ELR (cell line): Measurements from ENCODE around the gene MFRP.
A peak's percentile ranks its signal among the peaks of the same experiment; 100 is the strongest.
"Not testable (repeated sequence)": the region's sequence is repeated elsewhere in the genome, so short reads cannot be mapped to it uniquely, and the experiment has no call there.

Experiments used
- DNase-seq: peaks from one replicate; pipeline ENCODE4 v3.0.0-alpha.2; 2015; ENCODE audit warnings: low read depth

Gene MFRP

DNA sequence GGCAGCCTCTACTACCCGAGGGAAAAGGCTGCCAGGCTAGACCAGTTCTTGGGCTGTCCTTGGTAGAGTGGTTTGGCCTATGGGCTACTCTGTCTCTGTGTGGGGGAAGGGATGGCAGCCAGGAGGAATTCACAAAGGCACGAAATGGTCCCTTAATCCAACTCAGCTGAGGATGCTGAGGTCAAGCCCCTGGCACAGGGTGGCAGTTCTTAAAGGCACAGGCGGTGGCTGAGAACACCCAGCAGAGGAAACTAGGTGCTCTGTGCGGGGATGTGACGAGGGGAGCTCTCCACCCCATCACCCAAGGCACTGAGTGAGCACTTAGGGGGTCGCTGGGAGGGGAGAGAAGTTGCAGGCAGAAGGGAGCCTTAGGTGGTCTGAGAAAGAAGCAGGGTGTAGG is at the start of gene MFRP:
TSS of gene MFRP (minus strand) at position 101 of the 400 bp plus-strand sequence. CDS start 192 bp downstream, outside the sequence.
- no peak for DNase-seq

DNA sequence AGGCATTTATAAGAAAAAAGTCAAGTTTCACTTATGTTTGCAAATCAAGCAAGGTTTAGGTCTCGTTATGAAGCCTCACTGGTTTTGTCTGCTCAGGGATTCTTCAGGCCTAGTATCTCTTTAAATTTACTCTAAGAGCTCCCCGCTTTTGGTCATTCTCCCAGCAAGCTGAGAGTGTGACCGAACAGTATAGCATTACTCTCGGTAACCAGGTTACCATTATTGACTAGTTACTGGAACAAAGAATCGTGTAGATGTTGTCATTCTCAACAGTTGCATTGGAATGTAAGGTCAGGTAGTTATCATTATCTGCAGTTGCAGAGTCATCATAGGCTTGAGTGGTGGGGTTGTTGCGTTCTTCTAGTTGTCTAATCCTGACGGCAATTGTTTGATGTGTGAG is 44.8 kb upstream of the MFRP start:
- no peak for DNase-seq

DNA sequence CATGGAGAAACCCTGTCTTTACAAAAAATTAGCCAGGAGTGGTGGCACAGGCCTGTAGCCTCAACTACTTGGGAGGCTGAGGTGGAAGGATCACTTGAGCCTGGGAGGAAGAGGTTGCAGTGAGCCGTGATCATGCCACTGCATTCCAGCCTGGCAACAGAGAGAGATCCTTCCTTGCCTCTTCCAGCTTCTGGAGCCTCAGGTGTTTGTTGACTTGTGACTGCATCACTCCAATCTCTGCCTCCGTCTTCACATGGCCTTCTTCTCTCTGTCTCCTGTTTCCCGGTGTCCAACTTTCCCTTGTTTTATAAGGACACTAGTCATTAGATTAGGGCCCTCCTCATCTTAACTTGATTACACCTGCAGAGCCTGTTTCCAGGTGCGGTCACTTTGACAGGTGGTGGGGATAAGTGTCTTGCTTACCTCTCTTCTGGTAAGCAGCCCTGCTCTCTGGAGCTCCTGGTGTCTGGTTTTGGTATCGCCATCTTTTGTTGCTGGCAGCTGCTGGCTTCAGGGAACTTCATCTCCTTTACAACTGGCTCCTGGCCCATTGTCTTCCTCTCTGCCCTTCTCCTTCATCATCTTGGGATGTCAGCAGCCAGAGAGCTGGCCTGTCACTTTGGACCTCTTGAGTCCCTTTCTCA is 43.2 kb upstream of the MFRP start:
- DNase-seq: peak; percentile 41

DNA sequence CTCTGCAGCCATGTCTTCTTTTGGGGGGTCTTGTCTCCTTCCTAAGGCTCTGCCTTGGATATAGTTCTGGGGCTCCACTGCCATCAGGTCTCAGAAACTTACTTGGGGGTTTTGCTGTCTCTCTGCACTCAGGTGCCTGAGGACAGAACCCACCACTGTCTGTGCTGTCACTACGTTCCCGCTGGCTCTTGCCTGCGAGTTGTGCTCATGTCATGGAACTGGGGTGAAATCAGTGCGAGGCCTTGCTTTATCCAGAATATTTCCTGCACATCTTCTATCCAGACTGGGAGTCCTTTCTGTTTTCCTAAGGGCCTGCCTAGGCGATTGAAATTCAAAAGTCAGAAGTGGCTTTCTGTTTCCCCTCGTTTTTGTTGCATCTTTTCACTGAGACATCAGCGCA is 41.6 kb upstream of the MFRP start:
- DNase-seq: no peak

DNA sequence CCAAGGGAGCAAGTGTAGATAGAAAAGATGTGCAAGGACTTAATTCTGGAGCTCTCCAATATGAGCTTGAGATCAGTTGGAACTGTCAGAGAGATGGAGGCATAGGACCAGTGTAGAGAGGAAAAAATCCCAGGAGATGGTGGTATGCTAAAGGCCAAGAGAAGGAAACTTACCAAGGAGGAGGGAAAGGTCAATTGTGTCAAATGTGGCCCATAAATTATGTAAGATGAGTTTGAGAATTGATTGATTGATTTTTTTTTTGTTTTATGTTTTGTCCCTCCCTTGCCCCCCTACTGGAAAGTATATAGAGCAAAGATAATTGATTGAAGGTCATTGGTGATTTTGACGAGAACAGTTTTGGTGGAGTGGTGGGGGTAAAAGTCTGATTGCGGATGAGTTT is 37.8 kb upstream of the MFRP start:
- no peak for DNase-seq

DNA sequence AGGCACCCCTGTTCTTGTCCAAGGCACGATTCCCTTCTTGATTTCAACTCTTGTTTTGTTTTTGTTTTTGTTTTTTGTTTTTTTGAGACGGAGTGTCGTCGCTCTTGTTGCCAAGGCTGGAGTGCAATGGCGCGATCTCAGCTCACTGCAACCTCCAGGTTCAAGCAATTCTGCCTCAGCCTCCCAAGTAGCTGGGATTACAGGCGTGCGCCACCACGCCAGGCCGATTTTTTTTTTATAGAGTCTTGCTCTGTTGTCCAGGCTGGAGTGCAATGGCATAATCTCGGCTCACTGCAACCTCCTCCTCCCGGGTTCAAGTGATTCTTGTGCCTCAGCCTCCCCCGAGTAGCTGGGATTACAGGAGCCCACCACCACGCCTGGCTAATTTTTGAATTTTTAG is 36.0 kb upstream of the MFRP start:
- not testable (repeated sequence) for DNase-seq

DNA sequence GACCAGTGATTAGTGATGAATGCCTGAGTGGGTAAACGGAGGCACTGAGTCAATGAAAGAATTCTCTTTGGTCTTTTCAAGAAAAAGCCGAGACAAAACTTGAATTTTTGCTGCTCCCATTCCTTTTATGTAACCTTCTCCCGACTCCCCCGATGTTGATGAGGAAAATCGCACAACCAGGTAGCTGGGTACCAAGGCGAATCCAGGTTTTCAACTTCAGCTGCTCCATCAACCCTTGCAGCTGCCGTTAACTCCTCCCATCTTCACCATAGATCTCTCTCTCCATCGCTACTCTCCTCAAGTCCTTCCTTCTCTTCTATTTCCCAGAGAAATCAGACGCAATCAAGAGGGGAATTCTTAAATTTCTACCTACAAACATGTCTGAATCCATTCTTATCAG is 35.6 kb upstream of the MFRP start:
- DNase-seq: no peak

DNA sequence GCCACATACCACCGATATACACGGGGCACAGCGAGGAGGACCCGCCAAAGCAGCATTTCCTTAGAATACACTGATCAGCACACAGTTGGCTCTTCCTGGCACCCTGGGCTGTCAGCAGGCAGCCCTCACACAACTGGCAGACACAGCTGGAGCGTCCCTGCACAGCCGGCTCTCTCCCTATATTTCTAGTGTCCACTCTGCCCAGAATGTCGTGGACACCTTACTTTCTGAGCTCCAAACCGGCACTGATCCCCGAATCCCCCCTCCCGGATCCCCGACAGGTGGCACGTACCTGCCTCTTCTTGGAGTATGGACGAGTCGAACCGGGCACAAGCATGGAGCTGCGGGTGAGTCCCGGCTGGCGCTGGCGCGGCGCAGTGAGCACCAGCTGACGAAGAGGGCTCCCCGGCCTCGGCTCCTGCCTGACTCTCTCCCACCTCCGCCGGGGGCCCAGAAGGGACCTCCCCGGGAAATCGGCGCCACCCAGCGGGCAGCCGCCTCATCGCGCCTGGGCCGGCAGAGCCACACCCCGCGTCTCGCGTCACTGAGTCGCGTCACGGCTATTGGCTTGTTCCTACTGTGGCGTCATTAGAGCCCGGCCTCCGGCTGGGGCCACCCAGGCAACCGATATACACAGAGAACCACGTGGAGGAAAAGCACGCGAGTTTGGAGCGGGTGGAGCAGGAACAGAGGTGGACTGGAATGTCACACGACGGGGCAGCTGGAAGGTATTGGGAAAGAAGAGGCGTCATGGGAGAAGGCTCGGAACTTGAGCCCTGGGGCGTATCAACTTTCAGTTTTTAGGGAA is 34.9 kb upstream of the MFRP start, which contains the start of gene USP2:
TSS of gene USP2 (minus strand) at position 510 of the 808 bp plus-strand sequence. CDS start 8,210 bp downstream, outside the sequence.
- DNase-seq: peak; percentile 95

DNA sequence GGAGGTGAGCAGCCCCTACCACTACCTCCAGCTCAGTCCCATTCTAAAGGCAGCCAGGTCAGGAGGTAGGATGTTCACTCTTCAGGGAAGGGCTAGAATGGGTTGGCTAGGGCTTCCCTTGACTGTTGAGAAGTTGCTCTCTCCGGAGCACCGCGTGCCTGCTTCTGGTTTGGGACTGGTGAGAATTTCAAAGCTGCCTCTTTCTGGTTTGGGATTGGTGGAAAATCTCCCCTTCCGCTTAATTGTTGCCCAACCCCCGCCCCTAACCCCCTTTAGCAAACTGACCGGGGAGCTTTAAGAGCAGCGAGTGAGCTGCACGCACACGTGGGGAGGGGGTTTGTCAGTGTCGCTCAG is 34.3 kb upstream of the MFRP start:
- DNase-seq: no peak

DNA sequence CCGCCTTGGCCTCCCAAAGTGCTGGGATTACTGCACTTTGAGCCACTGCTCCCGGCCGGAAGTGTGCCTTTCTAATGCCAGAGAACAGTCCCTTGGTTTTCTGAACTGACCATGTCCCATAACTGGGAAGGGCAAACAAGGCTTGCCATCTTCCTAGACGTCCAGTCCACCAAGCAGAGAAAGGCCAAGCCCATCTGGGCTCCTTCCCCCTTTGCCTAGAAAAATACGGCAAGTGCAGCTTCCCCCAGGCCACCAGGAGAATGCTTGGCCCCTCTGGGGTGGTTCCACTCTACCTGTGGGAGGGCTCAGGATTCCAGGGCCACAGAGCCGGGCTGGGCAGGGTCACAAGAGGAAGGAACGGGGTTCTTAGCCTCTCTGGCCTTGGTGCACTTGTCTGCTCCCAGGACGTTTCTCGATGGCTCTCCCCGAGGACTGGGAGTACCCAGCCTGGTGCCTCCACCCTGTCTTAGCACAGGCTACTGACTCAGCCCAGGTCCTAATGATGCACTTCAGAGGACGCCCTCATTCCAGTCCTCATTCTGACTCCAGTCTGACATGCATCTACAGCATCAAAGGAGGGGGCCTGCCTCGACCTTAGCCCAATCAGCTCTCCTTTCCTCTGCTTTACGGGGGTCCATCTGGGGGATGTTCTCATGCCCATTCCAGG is 33.8 kb upstream of the MFRP start:
- DNase-seq: no peak

DNA sequence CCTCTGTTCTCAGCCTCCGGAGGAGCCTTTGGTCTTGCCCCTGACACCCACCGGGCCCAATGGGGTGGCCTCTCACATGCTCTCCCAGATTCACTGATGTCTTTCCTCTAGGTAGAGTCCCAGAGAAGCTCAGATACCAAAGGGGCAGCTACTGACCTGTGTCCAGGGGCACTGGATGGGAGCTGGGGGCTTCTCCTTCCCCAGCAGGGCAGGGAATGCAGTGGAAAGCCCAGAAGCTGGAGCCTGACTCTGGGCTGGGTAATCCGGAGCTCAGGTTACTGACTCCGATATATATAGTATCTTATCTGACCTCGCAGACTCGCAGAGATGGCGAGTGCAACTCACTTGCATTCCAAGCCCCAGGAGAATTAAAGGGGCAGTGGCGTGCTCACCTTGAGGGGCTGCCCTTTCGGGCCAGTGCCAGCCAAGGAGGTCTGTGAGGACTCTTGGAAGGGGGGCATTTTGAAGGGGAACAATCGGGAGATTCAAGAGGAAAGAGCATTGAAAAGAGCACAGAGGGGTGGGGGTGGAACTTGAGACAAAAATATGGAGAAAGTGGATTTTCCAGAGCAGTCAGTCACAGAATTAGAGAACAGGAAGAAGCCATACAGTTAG is 32.5 kb upstream of the MFRP start:
- DNase-seq: no peak

DNA sequence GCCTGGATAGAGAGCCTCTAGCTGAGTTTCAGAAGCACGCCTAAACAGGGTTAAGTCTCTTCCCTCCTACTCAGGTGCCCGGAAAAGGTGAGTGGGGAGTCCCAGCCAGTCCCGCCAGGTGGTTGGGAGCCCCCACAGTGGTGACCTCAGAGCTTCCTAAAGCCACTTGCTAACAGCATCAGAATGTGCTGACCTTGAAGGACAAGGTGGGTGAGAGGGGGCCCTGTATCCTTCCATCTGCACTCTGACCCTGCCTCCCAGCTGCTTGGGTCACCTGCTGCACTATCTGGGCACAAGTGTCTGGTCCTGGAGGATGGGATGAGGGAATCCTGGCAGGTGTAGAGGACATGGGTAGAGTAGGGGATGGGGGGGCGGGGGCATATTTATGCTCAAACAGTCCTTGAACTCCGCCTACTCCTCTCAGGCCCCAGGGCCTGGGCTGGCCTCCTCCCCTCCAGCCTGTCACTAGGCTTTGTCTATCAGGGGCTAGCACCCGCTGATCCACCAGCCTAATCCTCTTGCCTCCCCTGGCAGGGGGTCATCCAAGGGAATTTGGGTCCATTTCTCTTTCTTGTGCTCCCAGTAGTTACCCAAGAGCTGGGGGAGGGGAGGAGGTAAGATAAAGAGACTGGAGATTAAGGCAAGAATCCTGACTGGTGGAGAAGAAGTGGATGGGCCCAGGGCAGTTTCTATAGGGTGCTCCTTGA is 31.6 kb upstream of the MFRP start:
- no peak for DNase-seq

DNA sequence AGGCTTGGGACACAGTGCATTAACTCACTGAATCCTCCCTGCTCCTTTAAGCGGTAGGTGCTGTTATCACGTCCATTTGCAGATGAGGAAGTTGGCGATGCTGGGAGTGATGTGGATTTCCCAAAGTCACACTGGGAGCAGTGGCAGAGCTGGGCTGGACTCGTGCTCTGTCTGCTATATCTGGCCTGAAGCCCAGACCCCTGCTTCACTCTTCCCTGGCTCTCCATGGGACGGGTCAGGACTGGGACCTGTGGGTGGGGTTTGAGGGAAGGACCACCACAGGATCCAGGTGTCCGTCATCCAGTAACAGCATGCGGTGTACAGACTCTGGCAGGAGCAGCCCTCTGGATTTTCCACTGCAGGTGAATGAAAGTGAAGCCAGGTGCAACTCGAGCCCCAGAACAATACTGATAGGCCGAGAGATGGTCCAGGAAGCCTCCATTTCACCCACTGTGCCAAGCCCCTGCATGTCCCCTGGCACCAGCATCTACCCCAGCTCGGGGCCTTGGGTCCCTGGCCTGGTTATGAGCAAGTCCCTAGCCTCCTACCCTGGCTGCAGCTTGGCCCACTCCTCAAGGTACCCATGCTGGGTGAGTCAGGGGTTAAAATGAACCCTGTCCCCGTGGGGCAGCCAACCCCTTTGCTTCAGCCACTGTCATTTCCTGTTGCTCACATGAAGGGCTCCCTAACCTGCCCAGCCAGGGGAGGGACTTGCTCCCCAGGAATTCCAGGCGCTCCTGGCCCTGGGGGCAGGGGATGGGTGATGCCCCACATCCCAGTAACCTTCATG is 30.8 kb upstream of the MFRP start:
- DNase-seq: peak; percentile 33

DNA sequence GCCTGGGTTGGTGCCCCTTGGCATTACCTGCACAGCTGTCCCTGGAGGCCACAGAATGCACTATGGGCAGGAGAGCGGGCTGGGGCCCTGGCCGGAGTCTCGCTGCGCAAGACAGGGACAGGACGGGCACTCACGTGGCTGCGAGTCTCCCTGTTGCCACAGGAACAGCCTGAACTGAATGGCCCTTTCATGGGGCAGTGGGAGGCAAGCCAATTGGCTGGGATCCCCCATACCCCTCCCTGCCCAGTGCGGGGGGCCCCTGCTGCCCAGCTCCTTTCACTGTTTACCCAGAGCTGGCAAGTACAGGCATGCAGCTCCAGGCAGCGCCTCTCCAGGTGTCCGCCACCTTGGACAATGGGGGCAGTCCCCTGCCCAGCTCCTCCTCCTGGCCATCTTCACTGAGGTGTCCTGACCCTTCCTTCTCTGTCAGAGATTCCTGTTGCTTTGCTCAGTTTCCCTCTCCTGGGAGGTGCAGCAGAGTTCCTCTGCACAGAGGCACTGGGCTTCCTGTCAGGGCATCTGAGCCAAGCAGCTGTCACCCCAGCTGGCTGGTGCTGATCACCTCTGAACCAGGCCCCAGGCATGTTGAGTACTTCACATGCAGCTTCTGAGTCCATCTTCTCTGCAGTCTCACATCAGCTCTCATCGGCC is 29.8 kb upstream of the MFRP start:
- DNase-seq: no peak

DNA sequence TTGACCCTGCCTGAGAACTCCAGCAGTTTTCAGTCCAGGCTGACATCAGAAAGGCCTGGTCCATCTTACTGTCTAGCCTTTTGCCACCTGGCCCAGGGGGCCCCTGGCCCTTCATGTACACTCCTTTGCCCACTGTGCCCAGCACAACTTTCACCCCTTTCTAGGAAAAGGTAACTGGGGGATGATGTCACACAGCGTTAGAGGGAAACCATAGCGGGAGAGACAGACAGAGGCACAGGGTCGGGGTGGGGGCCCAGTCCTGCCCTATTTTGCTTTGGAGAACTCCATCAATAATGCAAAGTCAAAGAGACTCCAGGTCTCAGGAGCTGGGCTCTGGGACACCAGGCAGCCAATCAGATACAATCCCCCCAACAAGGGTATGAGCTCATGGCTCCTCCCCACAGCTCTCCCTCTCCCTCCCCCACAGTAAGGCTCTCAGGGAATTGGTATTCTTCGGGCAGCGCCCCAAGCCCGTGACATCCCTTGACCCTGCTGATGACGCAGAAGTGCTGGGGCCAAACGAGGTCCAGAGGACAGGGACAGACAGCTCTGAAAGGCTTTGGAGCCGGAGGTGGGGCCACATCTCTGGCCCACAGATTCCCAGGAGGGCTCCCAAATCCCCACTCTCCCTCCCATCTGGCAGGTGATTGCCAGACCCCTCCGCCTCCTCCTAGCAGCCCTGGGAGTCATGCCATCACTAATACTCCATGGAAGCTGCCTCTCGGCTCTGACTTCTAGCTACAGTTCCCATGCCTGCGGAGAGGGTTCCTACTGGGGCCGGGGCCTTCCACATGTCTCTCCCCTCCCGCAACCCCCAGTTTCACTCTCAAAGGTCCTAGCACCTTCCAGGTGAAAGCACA is 29.1 kb upstream of the MFRP start:
- DNase-seq: peak; percentile 35

DNA sequence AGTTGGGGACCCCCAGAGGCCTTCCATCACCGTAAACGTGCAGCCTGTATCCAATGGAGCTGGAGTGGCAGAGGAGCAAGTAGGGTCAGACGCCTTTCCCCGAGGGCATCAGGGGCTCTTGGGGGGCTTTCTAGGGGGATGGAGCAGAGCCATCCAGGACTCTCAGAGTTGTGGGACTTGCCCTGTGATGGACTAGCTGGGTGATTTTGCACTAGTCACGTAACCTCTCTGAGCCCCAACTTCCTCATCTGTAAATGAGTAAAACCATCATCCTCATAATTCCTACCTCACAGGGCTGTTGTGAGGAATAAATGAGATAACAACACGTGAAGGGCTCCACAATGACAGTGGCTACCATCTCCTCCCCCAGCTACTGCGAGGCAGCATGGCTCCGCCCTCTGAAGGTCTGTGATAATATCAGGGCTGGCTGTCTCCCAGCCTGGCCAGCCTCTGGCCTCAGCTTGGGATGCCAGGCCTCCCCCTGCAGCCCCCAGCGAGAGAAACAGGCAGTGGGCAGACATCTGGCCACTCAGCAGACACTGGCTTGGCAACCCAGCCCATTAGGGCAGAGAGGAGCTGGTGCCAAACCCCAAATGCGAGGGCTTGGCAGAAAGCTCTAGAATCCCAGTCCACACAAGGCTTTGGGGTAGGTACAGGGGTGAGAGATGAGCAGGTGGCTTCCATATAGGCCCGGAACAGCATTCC is 28.3 kb upstream of the MFRP start:
- no peak for DNase-seq

DNA sequence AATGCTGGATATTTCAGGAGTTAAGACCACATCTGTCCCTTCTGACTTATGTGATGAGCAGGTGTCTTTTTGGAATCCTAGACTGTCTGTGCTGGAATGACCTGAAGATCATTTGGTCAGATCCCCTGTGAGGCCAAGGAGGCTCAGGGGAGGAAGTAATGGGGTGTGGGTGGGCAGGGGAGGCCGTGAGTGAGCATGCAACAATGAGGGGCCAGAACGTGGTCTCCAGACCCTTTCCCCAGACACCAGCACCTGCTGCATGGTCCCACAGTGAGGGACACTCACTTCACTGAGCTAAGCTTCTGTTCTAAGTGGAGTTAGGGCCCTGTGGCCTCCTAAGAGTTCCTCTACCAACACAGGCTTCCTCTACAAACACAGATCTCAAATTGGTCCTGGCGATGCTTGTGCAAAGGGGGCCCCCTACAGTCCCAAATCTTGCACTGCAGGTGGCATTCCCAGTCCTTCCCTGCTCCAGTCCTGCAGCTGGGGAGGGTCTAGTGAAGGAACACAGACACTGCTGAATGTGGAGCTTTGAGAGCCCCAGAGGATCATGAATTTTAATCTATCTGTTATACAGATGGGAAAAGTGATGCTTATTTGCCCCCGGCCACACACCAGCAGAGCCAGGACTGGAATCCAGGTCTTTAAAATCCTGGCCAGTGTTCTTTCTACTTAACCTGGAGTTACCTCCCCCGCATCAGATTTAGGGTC is 27.6 kb upstream of the MFRP start:
- DNase-seq: peak; percentile 77
